ENCODE results near the gene SCUBE1. TPM values are rescaled to one million over a fixed set of nuclear protein-coding genes. Genes with fewer than 3 reads are reported as not detected.

The SCUBE1 gene
- total and polyA plus RNA-seq, 3 donors from 2014 or later, result 11.0 to 28.9 (median 23.5) TPM

GRCh38 chr22:43186272-43187170, 156.7 kb downstream of the SCUBE1 start, which contains the start of gene TTLL12:
Gene TTLL12, minus strand, starts transcription at chr22:43187134. Its CDS starts 65 bp downstream, at chr22:43187069.
- Histone ChIP-seq H3K9me3 (no peaks in the 10 kb centered on the region), H3K4me3 (peak within 1 kb of the TSS; percentile 67 to 69), H3K27me3 (no peaks in the 10 kb centered on the region), H3K36me3 (ENCODE audit: low read depth, missing control alignments) (no peaks in the 10 kb centered on the region), H3K4me1 (peaks cover 32% of the 10 kb centered on the region), H3K27ac (peak within 1 kb of the TSS; percentile 85 to 91)
- WGBS, 2 donors, result 0 to 2% methylated on average over 7 to 64 of the region's 87 CpGs
- TF ChIP-seq, protein P1, sequence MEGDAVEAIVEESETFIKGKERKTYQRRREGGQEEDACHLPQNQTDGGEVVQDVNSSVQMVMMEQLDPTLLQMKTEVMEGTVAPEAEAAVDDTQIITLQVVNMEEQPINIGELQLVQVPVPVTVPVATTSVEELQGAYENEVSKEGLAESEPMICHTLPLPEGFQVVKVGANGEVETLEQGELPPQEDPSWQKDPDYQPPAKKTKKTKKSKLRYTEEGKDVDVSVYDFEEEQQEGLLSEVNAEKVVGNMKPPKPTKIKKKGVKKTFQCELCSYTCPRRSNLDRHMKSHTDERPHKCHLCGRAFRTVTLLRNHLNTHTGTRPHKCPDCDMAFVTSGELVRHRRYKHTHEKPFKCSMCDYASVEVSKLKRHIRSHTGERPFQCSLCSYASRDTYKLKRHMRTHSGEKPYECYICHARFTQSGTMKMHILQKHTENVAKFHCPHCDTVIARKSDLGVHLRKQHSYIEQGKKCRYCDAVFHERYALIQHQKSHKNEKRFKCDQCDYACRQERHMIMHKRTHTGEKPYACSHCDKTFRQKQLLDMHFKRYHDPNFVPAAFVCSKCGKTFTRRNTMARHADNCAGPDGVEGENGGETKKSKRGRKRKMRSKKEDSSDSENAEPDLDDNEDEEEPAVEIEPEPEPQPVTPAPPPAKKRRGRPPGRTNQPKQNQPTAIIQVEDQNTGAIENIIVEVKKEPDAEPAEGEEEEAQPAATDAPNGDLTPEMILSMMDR (IDR thresholded peaks at IDR 0.05), result peak in 1 of 3 experiments; percentile 12
- no peak for TF ChIP-seq POLR2A (IDR thresholded peaks at IDR 0.05)
- intact Hi-C loops (cut with DNase I; ENCODE audit: low total_unique reads), result no loop called here
- peak; percentile 54 for DNase-seq

GRCh38 chr22:43185860-43186261, 157.3 kb downstream of the SCUBE1 start:
- TF ChIP-seq, protein P1 (IDR thresholded peaks at IDR 0.05), result no peak
- no peak for TF ChIP-seq POLR2A (IDR thresholded peaks at IDR 0.05)
- peak overlapping the region; percentile 4 to 78 for H3K27ac ChIP-seq

GRCh38 chr22:43183496-43184277, 159.5 kb downstream of the SCUBE1 start:
- Histone ChIP-seq H3K36me3 (ENCODE audit: low read depth, missing control alignments) (no peaks in the 10 kb centered on the region), H3K27ac (no peak overlapping the region), H3K4me1 (peaks cover 32% of the 10 kb centered on the region), H3K27me3 (no peaks in the 10 kb centered on the region), H3K9me3 (no peaks in the 10 kb centered on the region), H3K4me3 (no peak overlapping the region)
- no peak for DNase-seq
- intact Hi-C loops (cut with DNase I; ENCODE audit: low total_unique reads), result no loop called here
- no peak for TF ChIP-seq POLR2A (IDR thresholded peaks at IDR 0.05)
- TF ChIP-seq, protein P1 (IDR thresholded peaks at IDR 0.05), result no peak
- WGBS, 2 donors, result 74 to 83% methylated on average over 12 of the region's 12 CpGs

More at GRCh38 chr22:43185860-43186261, 157.3 kb downstream of the SCUBE1 start:
- Histone ChIP-seq H3K9me3 (no peaks in the 10 kb centered on the region), H3K4me1 (peaks cover 32% of the 10 kb centered on the region), H3K27me3 (no peaks in the 10 kb centered on the region), H3K36me3 (ENCODE audit: low read depth, missing control alignments) (no peaks in the 10 kb centered on the region), H3K4me3 (peak overlapping the region in 1 of 2 donors; percentile 45)
- peak; percentile 83 for DNase-seq
- intact Hi-C loops (cut with DNase I; ENCODE audit: low total_unique reads), result no loop called here
- 1 to 7% methylated on average over 8 to 12 of the region's 12 CpGs for WGBS, 2 donors

- no peak overlapping the region for H3K4me3 ChIP-seq
- intact Hi-C loops (cut with DNase I; ENCODE audit: low total_unique reads), result no loop called here
- H3K27ac ChIP-seq, result no peak overlapping the region
- 66 to 71% methylated on average over 7 to 17 of the region's 17 CpGs for WGBS, 2 donors
- no peak for TF ChIP-seq POLR2A (IDR thresholded peaks at IDR 0.05)
- TF ChIP-seq, protein P1 (IDR thresholded peaks at IDR 0.05), result no peak
- DNase-seq, result no peak
- peaks cover 32% of the 10 kb centered on the region for H3K4me1 ChIP-seq
- no peaks in the 10 kb centered on the region for H3K36me3 ChIP-seq (ENCODE audit: low read depth, missing control alignments)
- H3K27me3 ChIP-seq, result no peaks in the 10 kb centered on the region
- H3K9me3 ChIP-seq, result no peaks in the 10 kb centered on the region
Measured at GRCh38 chr22:43182726-43183125, 160.4 kb downstream of the SCUBE1 start.
